Spinal cord (tissue), 10 donors: ENCODE measurements around the gene ARHGAP26. TPM values are rescaled to one million over a fixed set of nuclear protein-coding genes. Genes with fewer than 3 reads are reported as not detected.

Experiments
- DNase-seq, 6 donors: peaks; one replicate each; pipeline versions ENCODE4 v3.0.0 to v3.0.0-alpha.2; 2013 to 2015; ENCODE audit warnings: low spot score in 6 of 6, low read depth in 4 of 6
- H3K27ac ChIP-seq: one replicate; pipeline ENCODE4 v1.5.1; 2013; ENCODE audit warnings: low read depth, low read length, control low read depth
- H3K27me3 ChIP-seq: one replicate; pipeline ENCODE4 v1.6.1; 2013; ENCODE audit warnings: low read length; ENCODE audit not compliant: control insufficient read depth, insufficient read depth
- H3K36me3 ChIP-seq: one replicate; pipeline ENCODE4 v1.6.1; 2013; ENCODE audit warnings: low read length; ENCODE audit not compliant: control insufficient read depth, insufficient read depth
- H3K4me1 ChIP-seq: one replicate; pipeline ENCODE4 v1.6.1; 2013; ENCODE audit warnings: low read length; ENCODE audit not compliant: control insufficient read depth, insufficient read depth
- H3K4me3 ChIP-seq: one replicate; pipeline ENCODE4 v1.5.1; 2013; ENCODE audit warnings: low read depth, low read length, control low read depth
- H3K9me3 ChIP-seq: one replicate; pipeline ENCODE4 v1.6.1; 2013; ENCODE audit warnings: low read length; ENCODE audit not compliant: control insufficient read depth, insufficient read depth
- WGBS: methylation state at CpG from one replicate; pipeline ENCODE4 v1.1.5; 2013; ENCODE audit warnings: missing lambda C conversion rate; ENCODE audit not compliant: insufficient coverage; 5-methylcytosine and 5-hydroxymethylcytosine counted together
- polyA plus RNA-seq, 2 donors: library from polyadenylated mRNA; unstranded; fragments of 120-200 nt; gene quantifications; one replicate each; pipeline ENCODE4 v1.2.1, GENCODE V29; 2013; ENCODE audit not compliant: insufficient read length in 2 of 2
- total RNA-seq, 2 donors: library from RNA; depleted of rRNA in 1 of 2; stranded (reverse); fragments of 120-200 nt in 1 of 2; fragments of >200 nt in 1 of 2; gene quantifications; one replicate each; pipeline versions ENCODE4 v1.2.3 to v1.2.4, GENCODE V29; 2013 to 2014
- donor health status: healthy.

Gene ARHGAP26
- total and polyA plus RNA-seq, 4 donors = 21.9 to 39.7 (median 22.4) TPM

DNA sequence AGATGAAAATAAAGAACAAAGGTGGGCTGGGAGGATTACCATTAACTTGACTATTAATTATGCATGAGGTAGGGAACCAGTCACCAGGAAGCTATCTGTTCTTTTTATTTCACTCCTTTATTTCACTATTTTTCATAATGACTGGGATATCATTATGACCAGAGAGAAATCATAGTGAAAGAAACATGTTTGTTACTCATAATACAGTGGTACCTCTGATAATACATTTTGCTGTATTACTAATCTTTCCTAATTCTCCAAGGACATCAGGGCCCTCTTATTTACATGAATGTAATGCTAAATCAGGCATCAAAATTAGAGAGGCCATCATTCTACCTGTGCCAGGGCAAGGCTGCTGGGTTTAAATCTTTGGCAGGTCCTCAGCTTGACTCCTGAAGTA, 379.6 kb downstream of the ARHGAP26 start:
- no peak for DNase-seq
- no peak overlapping the region for H3K27ac ChIP-seq
- H3K4me3 ChIP-seq = no peak overlapping the region
- H3K27me3 ChIP-seq = no peaks in the 10 kb centered on the region
- H3K4me1 ChIP-seq = no peaks in the 10 kb centered on the region
- H3K36me3 ChIP-seq = no peaks in the 10 kb centered on the region
- no peaks in the 10 kb centered on the region for H3K9me3 ChIP-seq

DNA sequence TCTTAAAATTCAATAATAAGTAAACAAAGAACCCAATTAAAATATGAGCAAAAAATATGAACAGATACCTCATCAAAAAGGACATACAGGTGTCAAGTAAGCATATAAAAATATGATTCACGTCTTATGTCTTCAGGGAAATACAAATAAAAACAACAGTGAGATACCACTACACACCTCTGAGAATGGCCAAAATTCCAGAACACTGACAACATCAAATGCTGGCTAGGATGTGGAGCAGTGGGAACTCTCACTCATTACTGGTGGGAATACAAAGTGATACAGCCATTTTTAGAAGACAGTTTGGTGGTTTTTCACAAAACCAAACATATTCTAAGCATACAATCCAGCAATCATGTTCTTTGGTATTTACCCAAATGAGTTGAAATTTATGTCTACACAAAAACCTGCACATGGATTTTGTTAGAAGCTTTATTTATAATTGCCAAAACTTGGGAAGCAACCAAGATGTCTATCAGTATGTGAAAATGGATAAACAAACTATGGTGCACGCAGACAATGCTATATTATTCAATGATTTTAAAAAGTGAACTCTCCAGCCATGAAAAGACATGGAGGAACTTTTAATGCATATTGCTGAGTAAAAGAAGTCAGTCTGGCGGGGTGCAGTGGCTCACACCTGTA, 381.0 kb downstream of the ARHGAP26 start:
- Histone ChIP-seq H3K4me1 (peaks cover 3% of the 10 kb centered on the region), H3K27ac (no peak overlapping the region), H3K4me3 (no peak overlapping the region), H3K36me3 (no peaks in the 10 kb centered on the region), H3K27me3 (no peaks in the 10 kb centered on the region), H3K9me3 (no peaks in the 10 kb centered on the region)
- 100% methylated on average over 1 of the region's 3 CpGs for WGBS
- DNase-seq = no peak

DNA sequence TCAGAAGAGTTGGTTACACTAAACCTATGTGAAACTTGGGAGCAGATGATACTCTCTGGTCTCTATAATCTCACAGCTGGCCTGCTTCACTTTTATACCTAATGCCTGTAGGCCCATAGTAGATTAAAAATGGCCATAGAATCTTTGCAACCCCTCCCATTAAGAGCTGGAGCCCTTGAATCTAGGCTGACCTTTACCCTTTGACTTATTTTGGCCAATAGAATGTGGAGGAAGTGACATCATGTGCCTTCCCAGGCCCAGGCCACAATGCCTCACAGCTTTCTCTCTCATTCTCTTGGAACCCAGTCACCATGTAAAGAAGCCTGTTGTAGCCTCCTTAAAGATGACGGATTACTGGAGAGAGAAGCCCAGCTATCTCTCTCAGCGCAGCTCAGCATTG, 382.3 kb downstream of the ARHGAP26 start:
- H3K4me1 ChIP-seq = peaks cover 3% of the 10 kb centered on the region

DNA sequence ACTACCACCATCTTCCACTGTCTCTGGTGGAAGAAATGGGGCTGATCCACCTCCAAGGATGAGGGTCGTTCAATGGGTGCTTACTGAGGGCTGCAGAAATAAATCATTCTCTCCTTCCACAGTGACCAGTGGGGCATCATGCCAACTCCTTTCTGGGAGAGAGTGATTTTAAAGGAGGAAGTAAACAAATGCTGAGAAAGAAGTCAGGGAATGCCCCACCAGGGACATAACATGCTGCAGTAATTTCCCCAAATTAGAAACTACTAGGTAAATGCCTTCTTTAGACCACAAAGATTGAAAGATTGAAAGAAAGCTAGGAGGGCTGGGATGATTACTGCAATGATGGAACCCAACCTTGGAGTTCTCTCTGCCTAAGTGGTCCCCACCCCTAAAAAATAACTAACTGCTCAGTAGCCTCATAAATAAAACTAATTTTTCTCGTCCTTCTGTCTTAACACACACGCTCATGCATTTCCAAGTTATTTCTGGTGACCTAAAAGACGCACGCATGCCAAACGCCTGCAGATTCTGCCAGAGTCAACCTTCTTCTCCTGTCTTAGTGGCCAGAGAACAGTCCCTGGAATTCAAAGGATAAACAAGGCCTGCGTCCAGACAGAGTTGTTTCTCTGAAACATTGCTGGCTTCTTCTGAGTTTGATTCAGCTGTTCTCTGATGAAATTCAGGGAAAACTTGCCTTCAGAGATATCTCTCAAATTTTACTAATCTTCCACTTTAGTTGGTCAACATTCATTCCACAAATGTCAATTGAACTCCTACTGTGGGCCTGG, 383.3 kb downstream of the ARHGAP26 start:
- no peaks in the 10 kb centered on the region for H3K36me3 ChIP-seq
- 84% methylated on average over 6 of the region's 7 CpGs for WGBS
- H3K27me3 ChIP-seq = no peaks in the 10 kb centered on the region
- peaks cover 3% of the 10 kb centered on the region for H3K4me1 ChIP-seq
- DNase-seq = peak in 2 of 6 donors; percentile 26 to 77
- no peaks in the 10 kb centered on the region for H3K9me3 ChIP-seq
- H3K4me3 ChIP-seq = no peak overlapping the region
- peak overlapping the region; percentile 67 for H3K27ac ChIP-seq

More for the DNA sequence above, 382.3 kb downstream of the ARHGAP26 start:
- Histone ChIP-seq H3K36me3 (no peaks in the 10 kb centered on the region), H3K27ac (no peak overlapping the region), H3K9me3 (no peaks in the 10 kb centered on the region), H3K4me3 (no peak overlapping the region), H3K27me3 (no peaks in the 10 kb centered on the region)
- no peak for DNase-seq
- WGBS = no CpG with 5 or more reads among the region's 2 CpGs

DNA sequence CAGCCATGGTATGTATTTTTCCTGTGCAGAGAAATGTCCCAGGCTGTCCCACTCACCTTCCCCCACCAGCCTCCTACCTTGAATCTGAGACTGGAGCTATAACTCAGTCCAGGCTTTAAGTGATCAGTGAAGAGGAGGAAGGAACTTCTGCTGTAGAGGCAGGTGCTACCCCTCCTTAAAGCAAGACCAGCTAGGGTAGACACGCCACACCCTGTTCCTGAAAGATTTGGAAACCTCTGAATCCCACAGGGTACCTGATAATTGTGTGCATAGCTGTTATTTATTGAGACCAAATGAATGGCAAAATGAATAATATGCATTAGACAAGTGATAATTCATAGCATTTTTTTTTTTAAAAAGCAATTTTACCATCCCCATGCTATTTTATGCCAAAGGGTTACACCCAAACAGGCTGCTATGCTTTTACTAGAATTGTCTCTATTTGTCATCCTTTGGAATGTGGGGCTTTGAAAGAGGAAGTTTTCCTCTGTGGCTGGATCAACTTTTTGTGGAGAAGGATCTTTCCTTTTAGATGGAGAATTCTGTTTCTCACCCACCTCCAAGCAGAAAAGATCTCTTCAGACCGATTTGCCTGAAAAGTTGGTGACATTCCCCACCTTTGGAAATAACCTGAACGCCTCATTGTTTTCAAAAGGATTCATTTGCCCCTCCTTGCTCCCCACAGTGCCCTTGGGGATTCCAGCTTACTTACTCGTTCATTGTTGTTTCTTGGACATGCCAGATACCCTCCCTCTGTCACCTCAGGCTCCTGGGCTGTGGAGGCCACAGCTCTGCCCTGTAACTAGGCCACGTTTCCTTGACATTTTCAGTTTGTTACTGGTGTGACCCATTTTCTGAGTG, 384.6 kb downstream of the ARHGAP26 start:
- 76% methylated on average over 3 of the region's 5 CpGs for WGBS
- H3K9me3 ChIP-seq = no peaks in the 10 kb centered on the region
- peak overlapping the region; percentile 67 for H3K27ac ChIP-seq
- H3K4me1 ChIP-seq = peaks cover 3% of the 10 kb centered on the region
- H3K36me3 ChIP-seq = no peaks in the 10 kb centered on the region
- H3K4me3 ChIP-seq = no peak overlapping the region
- no peak for DNase-seq
- H3K27me3 ChIP-seq = no peaks in the 10 kb centered on the region

DNA sequence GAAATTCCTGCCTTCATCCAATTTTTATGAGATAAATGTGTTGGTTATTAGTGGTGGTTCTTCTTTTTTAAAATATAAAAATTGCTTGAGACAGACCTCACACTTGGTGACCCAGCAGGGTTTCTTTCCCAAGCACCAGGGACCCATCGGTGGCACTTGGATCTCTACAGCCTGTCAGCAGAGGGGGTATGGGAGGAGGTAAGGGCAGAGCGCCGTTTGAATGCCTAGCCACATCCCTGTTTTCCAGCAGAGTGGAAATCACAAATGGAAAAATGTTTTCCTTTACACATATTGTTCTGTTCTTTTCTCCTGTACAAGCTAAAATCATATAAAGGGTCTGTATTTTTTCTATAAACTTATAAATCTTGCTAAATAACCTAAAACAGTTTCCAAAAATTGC, 385.3 kb downstream of the ARHGAP26 start:
- DNase-seq = no peak
- WGBS = no CpG with 5 or more reads among the region's 3 CpGs
- Histone ChIP-seq H3K36me3 (no peaks in the 10 kb centered on the region), H3K9me3 (no peaks in the 10 kb centered on the region), H3K4me1 (peaks cover 3% of the 10 kb centered on the region), H3K4me3 (no peak overlapping the region), H3K27ac (no peak overlapping the region), H3K27me3 (no peaks in the 10 kb centered on the region)

DNA sequence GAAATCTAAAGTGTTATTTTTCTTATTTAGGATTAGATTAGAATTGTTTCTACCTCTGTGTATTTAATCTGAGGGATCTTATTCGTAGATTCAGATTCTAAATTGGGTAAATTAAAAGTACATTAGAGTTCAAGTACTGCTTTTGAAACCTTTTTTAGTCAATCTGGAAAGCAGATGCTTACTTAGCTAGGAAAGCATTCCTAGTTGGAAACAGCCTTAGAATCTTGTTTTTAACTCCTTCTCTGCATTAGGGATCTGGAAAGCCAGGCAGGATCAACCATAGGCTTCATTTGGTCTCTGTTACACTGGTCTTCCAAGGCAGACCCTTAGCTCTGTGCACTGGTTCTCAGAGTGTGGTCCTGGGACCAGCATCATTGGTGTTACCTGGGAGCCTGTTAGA, 385.9 kb downstream of the ARHGAP26 start:
- Histone ChIP-seq H3K27me3 (no peaks in the 10 kb centered on the region), H3K4me3 (no peak overlapping the region), H3K27ac (no peak overlapping the region), H3K9me3 (no peaks in the 10 kb centered on the region), H3K36me3 (no peaks in the 10 kb centered on the region), H3K4me1 (peaks cover 3% of the 10 kb centered on the region)
- DNase-seq = no peak
- WGBS = 86% methylated on average over 1 of the region's 1 CpG

DNA sequence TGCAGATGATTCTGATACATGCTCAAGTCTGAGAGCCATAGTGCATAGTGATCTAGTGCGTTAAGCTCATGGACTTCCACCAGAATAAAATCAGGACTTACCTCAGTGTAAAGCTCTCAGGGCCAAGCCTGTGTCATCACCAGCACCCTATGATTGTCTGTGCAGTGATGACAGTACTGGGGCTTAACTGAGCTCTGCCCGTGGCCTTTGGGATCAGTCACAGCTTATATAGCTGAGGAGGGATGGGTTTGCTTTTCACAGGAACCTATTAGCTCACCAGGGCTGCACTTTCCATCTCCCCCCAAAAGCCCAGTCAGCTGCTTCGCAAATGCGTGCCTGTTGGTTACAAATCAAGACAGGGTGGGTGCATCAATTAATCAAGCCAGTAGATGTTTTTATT, 386.4 kb downstream of the ARHGAP26 start:
- no peaks in the 10 kb centered on the region for H3K9me3 ChIP-seq
- WGBS = 100% methylated on average over 1 of the region's 4 CpGs
- H3K27me3 ChIP-seq = no peaks in the 10 kb centered on the region
- DNase-seq = no peak
- no peak overlapping the region for H3K4me3 ChIP-seq
- no peaks in the 10 kb centered on the region for H3K36me3 ChIP-seq
- peaks cover 3% of the 10 kb centered on the region for H3K4me1 ChIP-seq
- H3K27ac ChIP-seq = no peak overlapping the region

DNA sequence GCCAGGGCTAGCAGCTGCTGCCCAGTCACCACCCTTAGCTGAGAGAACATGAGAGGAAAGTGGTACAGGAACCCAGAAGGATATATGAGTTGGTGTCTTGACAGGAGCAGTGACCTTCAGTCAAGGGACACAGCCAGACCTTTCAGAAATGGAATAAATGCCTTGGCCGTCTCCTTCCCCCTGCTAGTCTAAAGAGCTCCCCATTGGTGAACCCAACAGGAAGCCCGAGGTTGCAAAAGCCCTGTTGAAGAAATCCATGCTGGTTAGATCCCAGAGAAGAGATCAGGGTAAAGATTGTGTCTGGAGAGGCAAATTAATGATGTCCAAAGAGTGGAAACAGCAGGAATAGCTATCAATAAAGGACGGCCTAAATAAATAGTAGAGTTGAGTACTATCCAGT, 388.9 kb downstream of the ARHGAP26 start:
- peaks cover 3% of the 10 kb centered on the region for H3K4me1 ChIP-seq
- H3K9me3 ChIP-seq = no peaks in the 10 kb centered on the region
- H3K27ac ChIP-seq = no peak overlapping the region
- H3K36me3 ChIP-seq = no peaks in the 10 kb centered on the region
- H3K27me3 ChIP-seq = no peaks in the 10 kb centered on the region
- 100% methylated on average over 2 of the region's 3 CpGs for WGBS
- no peak overlapping the region for H3K4me3 ChIP-seq
- no peak for DNase-seq
